IMR-90 (cell line): ENCODE measurements around the gene TCEA2. TPM values are rescaled to one million over a fixed set of nuclear protein-coding genes. Genes with fewer than 3 reads are reported as not detected.

Source experiments
- ATAC-seq: fragments of 200-7000 bp; cut with Tn5 transposase; 2 replicates; pipeline ENCODE4 v1.9.1; 2020; ENCODE audit warnings: low read depth, mild to moderate bottlenecking, moderate library complexity
- BruUV-seq: library from RNA; stranded (reverse); fragments of 400-500 nt; replicated peaks from 2 replicates; lab custom pipeline; 2021; lab: Mats Ljungman, UMichigan
- CTCF ChIA-PET: fragments of 300-600 bp; formaldehyde crosslinking; extraction: SDS; loops from one replicate; lab custom pipeline; 2021; ENCODE audit warnings: antibody characterized with exemption; lab: Yijun Ruan, JAX
- POLR2A ChIA-PET: fragments of 300-600 bp; sonication (Branson Sonifier 250); formaldehyde crosslinking; loops from one replicate; lab custom pipeline; 2022; ENCODE audit warnings: antibody characterized with exemption; ENCODE audit not compliant: unreplicated experiment; lab: Charles Lee
- DNase-seq: peaks from one replicate; pipeline ENCODE4 v3.0.0; 2013
- H2AFZ ChIP-seq: replicated peaks from 2 replicates; pipeline ENCODE3; 2013; ENCODE audit warnings: low read length, mild to moderate bottlenecking; ENCODE audit not compliant: poor library complexity
- H2AK5ac ChIP-seq: 2 replicates; pipeline ENCODE4 v1.6.1; 2013; ENCODE audit warnings: low read depth, low read length, inconsistent platforms
- H2AK9ac ChIP-seq: replicated peaks from 2 replicates; pipeline ENCODE3; 2013; ENCODE audit warnings: mild to moderate bottlenecking, low read depth, low read length, moderate library complexity; ENCODE audit not compliant: poor library complexity
- H2BK120ac ChIP-seq: 2 replicates; pipeline ENCODE4 v1.6.1; 2013; ENCODE audit warnings: low read depth, low read length, inconsistent platforms
- H2BK15ac ChIP-seq: 3 replicates; pipeline ENCODE4 v1.6.1; 2013; ENCODE audit warnings: low read depth, low read length, inconsistent platforms
- H2BK20ac ChIP-seq: 2 replicates; pipeline ENCODE4 v1.6.1; 2013; ENCODE audit warnings: low read depth, mild to moderate bottlenecking, inconsistent platforms, low read length, moderate library complexity
- H2BK5ac ChIP-seq: 2 replicates; pipeline ENCODE4 v1.6.1; 2013; ENCODE audit warnings: mild to moderate bottlenecking, low read depth, low read length, inconsistent platforms; ENCODE audit not compliant: poor library complexity, severe bottlenecking
- H3K14ac ChIP-seq: replicated peaks from 2 replicates; pipeline ENCODE4 v1.6.1; 2013; ENCODE audit warnings: low read depth, low read length, inconsistent platforms
- H3K18ac ChIP-seq: 2 replicates; pipeline ENCODE4 v1.6.1; 2013; ENCODE audit warnings: low read depth, low read length, control low read depth
- H3K23ac ChIP-seq: 2 replicates; pipeline ENCODE4 v1.6.1; 2013; ENCODE audit warnings: low read depth, low read length, inconsistent platforms
- H3K27ac ChIP-seq: 2 replicates; pipeline ENCODE4 v1.5.1; 2013; ENCODE audit warnings: mild to moderate bottlenecking, control low read depth, low read length; ENCODE audit not compliant: insufficient read depth
- H3K27me3 ChIP-seq: 2 replicates; pipeline ENCODE4 v1.6.1; 2013; ENCODE audit warnings: low read length; ENCODE audit not compliant: control insufficient read depth, insufficient read depth
- H3K36me3 ChIP-seq: 2 replicates; pipeline ENCODE4 v1.6.1; 2013; ENCODE audit warnings: low read length, mixed read lengths; ENCODE audit not compliant: control insufficient read depth, insufficient read depth
- H3K4ac ChIP-seq: 2 replicates; pipeline ENCODE4 v1.6.1; 2013; ENCODE audit warnings: low read depth, low read length, inconsistent platforms
- H3K4me1 ChIP-seq: 2 replicates; pipeline ENCODE4 v1.6.1; 2013; ENCODE audit warnings: low read length, mixed read lengths; ENCODE audit not compliant: control insufficient read depth, insufficient read depth
- H3K4me2 ChIP-seq: 2 replicates; pipeline ENCODE4 v1.6.1; 2013; ENCODE audit warnings: low read depth, mild to moderate bottlenecking, control low read depth, low read length, moderate library complexity
- H3K4me3 ChIP-seq: 2 replicates; pipeline ENCODE4 v1.5.1; 2013; ENCODE audit warnings: low read depth, mild to moderate bottlenecking, control low read depth, low read length, moderate library complexity; ENCODE audit not compliant: insufficient read depth
- H3K56ac ChIP-seq: 2 replicates; pipeline ENCODE4 v1.6.1; 2013; ENCODE audit warnings: low read length, inconsistent platforms; ENCODE audit not compliant: insufficient read depth; ENCODE audit errors: extremely low read depth
- H3K79me1 ChIP-seq, 2 experiments: 2 replicates each; pipeline ENCODE4 v1.6.1; 2013; ENCODE audit warnings: low read length in 2 of 2, inconsistent platforms in 1 of 2, low read depth in 1 of 2
- H3K9ac ChIP-seq: 2 replicates; pipeline ENCODE4 v1.6.1; 2013; ENCODE audit warnings: low read depth, low read length, control low read depth
- H3K9me1 ChIP-seq: 2 replicates; pipeline ENCODE4 v1.6.1; 2013; ENCODE audit warnings: low read length, inconsistent platforms; ENCODE audit not compliant: insufficient read depth
- H3K9me3 ChIP-seq: 2 replicates; pipeline ENCODE4 v1.6.1; 2013; ENCODE audit warnings: low read length; ENCODE audit not compliant: control insufficient read depth, insufficient read depth
- H4K20me1 ChIP-seq: 2 replicates; pipeline ENCODE4 v1.6.1; 2013; ENCODE audit warnings: low read length, inconsistent platforms; ENCODE audit not compliant: insufficient read depth
- H4K5ac ChIP-seq: 2 replicates; pipeline ENCODE4 v1.6.1; 2013; ENCODE audit warnings: mild to moderate bottlenecking, low read depth, low read length, control low read depth
- H4K8ac ChIP-seq, 2 experiments: 2 replicates each; pipeline ENCODE4 v1.6.1; 2013; ENCODE audit warnings: low read depth in 2 of 2, low read length in 2 of 2, control low read depth in 1 of 2, inconsistent platforms in 1 of 2
- H4K91ac ChIP-seq: 2 replicates; pipeline ENCODE4 v1.6.1; 2013; ENCODE audit warnings: low read depth, low read length, inconsistent platforms; ENCODE audit not compliant: insufficient read depth
- FOS ChIP-seq: fragments of 150-350 bp; IDR thresholded peaks from 2 replicates; pipeline ENCODE4 v1.6.1; 2016; ENCODE audit warnings: low read depth, low read length
- RAD21 ChIP-seq: IDR thresholded peaks from 2 replicates; pipeline ENCODE4 v1.6.1; 2012; ENCODE audit warnings: low read length, improper control_type of control experiment
- RCOR1 ChIP-seq: IDR thresholded peaks from 2 replicates; pipeline ENCODE4 v1.6.1; 2012; ENCODE audit warnings: mild to moderate bottlenecking, low read length, improper control_type of control experiment; ENCODE audit not compliant: insufficient replicate concordance
- WGBS, 2 experiments: methylation state at CpG; one replicate each; pipeline versions ENCODE4 v1.1.5 to v1.1.7; 2013; ENCODE audit warnings: missing lambda C conversion rate in 2 of 2; ENCODE audit not compliant: insufficient read length in 1 of 2; ENCODE audit errors: extremely low coverage in 2 of 2; 5-methylcytosine and 5-hydroxymethylcytosine counted together
- dilution Hi-C: fragments of 300-500 bp; cut with HindIII; formaldehyde crosslinking; loops from one replicate; pipeline ENCODE4 v1.14.3; 2018; ENCODE audit warnings: low sequenced_read_pairs; ENCODE audit not compliant: unreplicated experiment
- in situ Hi-C: fragments of 300-500 bp; cut with MboI; formaldehyde crosslinking; loops from 3 replicates; pipeline ENCODE4 v1.14.3; 2019; ENCODE audit warnings: low sequenced_read_pairs, inconsistent platforms, mixed read lengths
- intact Hi-C: fragments of 100-400 bp; cut with micrococcal nuclease; formaldehyde crosslinking; loops from 2 replicates; pipeline ENCODE4 v1.10.0; 2022
- polyA plus RNA-seq, 3 experiments: library from polyadenylated mRNA; depleted of rRNA; stranded (reverse); fragments of >200 nt; gene quantifications; 2 replicates each; pipeline ENCODE4 v1.2.3, GENCODE V29; 2012; ENCODE audit warnings: low replicate concordance in 1 of 3
- total RNA-seq: library from RNA; depleted of rRNA; stranded (reverse); fragments of >200 nt; gene quantifications from 2 replicates; pipeline ENCODE4 v1.2.3, GENCODE V29; 2012
- TF ChIP-seq, protein P1 (sequence below): fragments of 150-350 bp; IDR thresholded peaks from 2 replicates; pipeline ENCODE4 v1.6.1; 2016; ENCODE audit warnings: low read depth, mild to moderate bottlenecking, low read length, moderate library complexity, borderline replicate concordance

Gene TCEA2
- total and polyA plus RNA-seq, 2 of the 4 experiments (the other 2 are of a cell fraction), result 9.3 to 30.0 TPM

- Histone ChIP-seq H2AK9ac (no peak overlapping the region), H3K9me3 (no peaks in the 10 kb centered on the region), H3K27me3 (peaks cover 58% of the 10 kb centered on the region), H3K36me3 (no peaks in the 10 kb centered on the region), H2BK120ac (no peak overlapping the region), H3K56ac (no peak overlapping the region), H3K9me1 (no peaks in the 10 kb centered on the region), H3K23ac (no peak overlapping the region), H2AFZ (no peak overlapping the region), H3K9ac (no peak overlapping the region), H4K8ac (no peak overlapping the region), H2BK5ac (no peak overlapping the region), H4K91ac (no peak overlapping the region), H3K4me2 (no peak overlapping the region), H3K18ac (no peak overlapping the region), H3K27ac (no peak overlapping the region), H4K5ac (no peak overlapping the region), H4K20me1 (no peaks in the 10 kb centered on the region), H3K14ac (no peak overlapping the region), H3K4me3 (no peak overlapping the region), H3K79me1 (no peaks in the 10 kb centered on the region), H2BK20ac (no peak overlapping the region), H3K4ac (no peak overlapping the region), H2BK15ac (no peak overlapping the region), H3K4me1 (no peaks in the 10 kb centered on the region), H2AK5ac (no peak overlapping the region)
- POLR2A ChIA-PET, result no interaction called here
- in situ Hi-C loops (no loop called here), dilution Hi-C loops (no loop called here), intact Hi-C loops (no loop called here)
- 69% methylated on average over 10 of the region's 25 CpGs; no CpG with 5 or more reads in 1 of the 2 experiments for WGBS, 2 experiments
- no peak for DNase-seq
- no peak for ATAC-seq
- CTCF ChIA-PET, result no interaction called here
- no TSS peak for BruUV-seq
- TF ChIP-seq FOS (no peak), RAD21 (no peak), RCOR1 (no peak)
- TF ChIP-seq, protein P1, sequence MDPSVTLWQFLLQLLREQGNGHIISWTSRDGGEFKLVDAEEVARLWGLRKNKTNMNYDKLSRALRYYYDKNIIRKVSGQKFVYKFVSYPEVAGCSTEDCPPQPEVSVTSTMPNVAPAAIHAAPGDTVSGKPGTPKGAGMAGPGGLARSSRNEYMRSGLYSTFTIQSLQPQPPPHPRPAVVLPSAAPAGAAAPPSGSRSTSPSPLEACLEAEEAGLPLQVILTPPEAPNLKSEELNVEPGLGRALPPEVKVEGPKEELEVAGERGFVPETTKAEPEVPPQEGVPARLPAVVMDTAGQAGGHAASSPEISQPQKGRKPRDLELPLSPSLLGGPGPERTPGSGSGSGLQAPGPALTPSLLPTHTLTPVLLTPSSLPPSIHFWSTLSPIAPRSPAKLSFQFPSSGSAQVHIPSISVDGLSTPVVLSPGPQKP, result no peak
Observed at GRCh38 chr20:64104667-64105451, 41.9 kb downstream of the TCEA2 start.
